Measurements from ENCODE around the gene FGA.

The FGA gene

GRCh38 chr4:154577324-154577723 lies 13.2 kb downstream of the FGA start:
- no peak for DNase-seq

- no peak for DNase-seq
Measured at GRCh38 chr4:154574311-154574710, 16.2 kb downstream of the FGA start.

GRCh38 chr4:154573190-154573870 lies 17.2 kb downstream of the FGA start:
- DNase-seq, result no peak

- no peak for DNase-seq
Measured at GRCh38 chr4:154569584-154569983, 21.0 kb downstream of the FGA start.

GRCh38 chr4:154569028-154569427 lies 21.5 kb downstream of the FGA start:
- no peak for DNase-seq

- no peak for DNase-seq
Measured at GRCh38 chr4:154566639-154567204, 23.8 kb downstream of the FGA start.

GRCh38 chr4:154565704-154566103 lies 24.8 kb downstream of the FGA start:
- no peak for DNase-seq

GRCh38 chr4:154564311-154564710 lies 26.2 kb downstream of the FGA start:
- DNase-seq, result no peak

- no peak for DNase-seq
Measured at GRCh38 chr4:154562697-154563254, 27.8 kb downstream of the FGA start, which contains the start of gene FGB. FGB (plus strand) TSS chr4:154563011; CDS start chr4:154563019, 8 bp downstream.

- DNase-seq, result no peak
Measured at GRCh38 chr4:154560824-154561231, 29.7 kb downstream of the FGA start.

GRCh38 chr4:154560419-154560801 lies 30.1 kb downstream of the FGA start:
- no peak for DNase-seq

GRCh38 chr4:154559494-154560418 lies 30.8 kb downstream of the FGA start:
- DNase-seq, result no peak

GRCh38 chr4:154559141-154559493 lies 31.4 kb downstream of the FGA start:
- DNase-seq, result no peak

GRCh38 chr4:154551872-154552686 lies 38.5 kb downstream of the FGA start:
- DNase-seq, result peak; percentile 71 to 75

GRCh38 chr4:154549894-154550790 lies 40.4 kb downstream of the FGA start, which contains the start of gene PLRG1:
PLRG1 (minus strand) TSS chr4:154550400; CDS start chr4:154550308, 92 bp downstream.
- peak; percentile 96 for DNase-seq

- no peak for DNase-seq
Measured at GRCh38 chr4:154545689-154546088, 44.9 kb downstream of the FGA start.

- no peak for DNase-seq
Measured at GRCh38 chr4:154542271-154542879, 48.2 kb downstream of the FGA start.

Measured in stimulated activated CD4-positive, alpha-beta T cell treated with anti-CD3 and anti-CD28 coated beads, Interleukin-2, amount 100 ng/mL, for 24 hours (primary cell).